T-helper 1 cell (primary cell): ENCODE measurements around the gene TRPM8.
"Not testable (repeated sequence)": the region's sequence is repeated elsewhere in the genome, so short reads cannot be mapped to it uniquely, and the experiment has no call there.

Experiments
- DNase-seq, 5 donors: peaks; one replicate each; pipeline ENCODE4 v3.0.0-alpha.2; 2012 to 2020

Gene TRPM8

GRCh38 chr2:233938676-233939370, 21.6 kb downstream of the TRPM8 start:
- DNase-seq: no peak

GRCh38 chr2:233940376-233941276, 23.5 kb downstream of the TRPM8 start:
- no peak for DNase-seq

DNA sequence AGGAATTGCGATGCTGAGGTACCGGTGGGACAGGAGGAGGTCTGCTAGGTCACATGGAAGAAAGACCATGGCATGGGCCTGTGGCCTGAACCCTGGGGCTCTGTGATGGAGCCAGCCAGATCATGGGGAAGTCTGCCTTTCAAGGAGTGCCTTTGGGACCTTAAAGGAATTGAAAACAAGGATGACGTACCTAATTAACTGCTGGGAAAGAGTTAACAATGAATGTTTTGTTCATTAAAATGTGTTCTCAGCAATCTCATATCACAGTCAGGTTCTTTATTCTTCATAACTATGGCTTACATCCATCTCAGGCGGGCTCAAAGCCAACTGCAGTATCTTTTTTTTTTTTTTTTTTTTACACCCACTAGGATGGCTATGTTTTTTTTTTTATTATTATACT, 25.6 kb downstream of the TRPM8 start:
- DNase-seq: no peak

- DNase-seq: no peak
Measured at GRCh38 chr2:233944269-233944668, 27.1 kb downstream of the TRPM8 start.

- no peak for DNase-seq
Measured at GRCh38 chr2:233944722-233945121, 27.5 kb downstream of the TRPM8 start.

GRCh38 chr2:233945146-233945545, 28.0 kb downstream of the TRPM8 start:
- DNase-seq: no peak

DNA sequence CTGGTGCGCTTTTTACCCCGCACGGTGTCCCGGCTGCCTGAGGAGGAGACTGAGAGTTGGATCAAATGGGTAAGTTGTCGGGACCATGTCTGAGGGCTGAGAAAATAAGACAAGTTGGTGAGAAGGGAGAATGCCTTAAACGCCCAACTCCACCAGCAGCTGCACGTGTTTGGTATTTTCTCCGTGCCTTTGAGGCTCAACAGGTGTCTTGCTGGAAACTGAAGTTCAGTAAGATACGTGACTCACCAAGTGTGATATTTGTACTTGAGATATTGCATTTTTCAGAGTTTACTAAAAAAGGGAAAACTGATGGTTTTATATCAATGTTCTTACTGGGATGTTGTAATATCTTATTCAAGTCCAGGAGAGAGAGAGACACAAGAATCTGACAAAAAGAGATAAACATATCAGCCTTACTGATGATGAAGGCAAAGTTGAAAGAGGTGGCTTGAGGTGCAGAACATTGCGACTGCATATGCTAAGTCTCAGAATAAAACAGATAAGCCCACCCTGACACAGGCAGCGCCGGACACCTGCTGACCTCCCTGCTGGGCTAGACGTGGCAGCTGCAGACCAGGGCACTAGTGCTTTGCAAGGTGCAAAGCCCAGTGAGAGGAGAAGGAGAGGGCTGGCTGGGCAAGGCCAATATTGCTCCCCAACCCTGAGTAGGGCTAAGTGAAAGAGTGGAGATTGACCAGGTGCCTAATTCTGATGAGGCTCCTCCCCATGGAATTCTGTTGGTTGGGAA, 33.1 kb downstream of the TRPM8 start:
- DNase-seq: no peak

- DNase-seq: no peak
Measured at GRCh38 chr2:233952335-233952734, 35.2 kb downstream of the TRPM8 start.

GRCh38 chr2:233953087-233953801, 36.1 kb downstream of the TRPM8 start:
- no peak for DNase-seq

DNA sequence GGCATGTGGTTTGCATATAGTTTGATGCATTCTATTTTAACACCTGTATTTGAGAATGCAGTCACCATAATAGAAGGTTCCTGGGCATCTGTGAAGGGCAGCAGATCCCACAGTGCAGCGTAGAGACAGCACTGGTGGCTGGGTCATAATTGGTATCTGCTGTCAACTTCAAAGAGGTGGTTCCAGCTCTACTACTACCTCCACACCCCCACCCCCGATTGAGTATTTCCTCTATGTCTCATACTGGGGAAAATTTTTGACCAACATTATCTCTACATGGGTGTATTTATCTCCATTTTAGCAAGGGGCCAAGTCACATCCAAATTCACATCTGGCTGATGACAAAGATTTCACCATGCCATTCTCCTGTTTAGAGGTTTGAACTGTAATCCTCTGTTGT, 43.0 kb downstream of the TRPM8 start:
- DNase-seq: no peak

DNA sequence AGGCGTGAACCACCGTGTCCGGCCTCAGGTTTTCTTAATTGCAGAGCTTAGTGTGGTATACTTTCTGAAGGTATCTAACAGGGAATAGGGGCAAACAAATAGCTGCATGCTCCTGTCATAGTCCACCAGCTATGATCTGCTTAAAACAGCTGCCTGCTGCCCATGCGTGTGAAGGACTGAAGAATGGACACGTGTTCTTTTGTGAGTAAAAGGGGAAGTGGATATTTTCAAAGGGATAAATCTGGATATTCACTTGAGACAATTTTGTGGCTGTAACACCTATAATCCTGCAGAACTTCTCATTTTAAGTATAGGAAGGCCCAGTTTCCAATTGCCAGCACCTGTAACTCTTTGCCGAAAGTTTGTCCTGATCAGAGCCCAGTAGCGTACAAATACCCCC, 44.7 kb downstream of the TRPM8 start:
- no peak for DNase-seq

DNA sequence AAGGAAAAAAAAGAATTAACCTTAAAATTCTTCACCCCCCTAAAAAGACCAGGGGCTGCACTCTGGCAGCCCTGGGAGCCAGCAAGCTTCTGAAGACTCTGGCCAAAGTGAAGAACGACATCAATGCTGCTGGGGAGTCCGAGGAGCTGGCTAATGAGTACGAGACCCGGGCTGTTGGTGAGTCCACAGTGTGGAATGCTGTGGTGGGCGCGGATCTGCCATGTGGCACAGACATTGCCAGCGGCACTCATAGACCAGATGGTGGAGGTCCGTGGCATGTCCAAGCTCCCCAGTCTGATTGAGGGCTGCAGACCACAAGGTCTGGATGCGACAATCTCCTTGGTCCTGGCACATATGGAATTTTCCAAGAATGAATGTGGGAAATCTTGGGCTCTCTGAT, 47.4 kb downstream of the TRPM8 start:
- DNase-seq: no peak

DNA sequence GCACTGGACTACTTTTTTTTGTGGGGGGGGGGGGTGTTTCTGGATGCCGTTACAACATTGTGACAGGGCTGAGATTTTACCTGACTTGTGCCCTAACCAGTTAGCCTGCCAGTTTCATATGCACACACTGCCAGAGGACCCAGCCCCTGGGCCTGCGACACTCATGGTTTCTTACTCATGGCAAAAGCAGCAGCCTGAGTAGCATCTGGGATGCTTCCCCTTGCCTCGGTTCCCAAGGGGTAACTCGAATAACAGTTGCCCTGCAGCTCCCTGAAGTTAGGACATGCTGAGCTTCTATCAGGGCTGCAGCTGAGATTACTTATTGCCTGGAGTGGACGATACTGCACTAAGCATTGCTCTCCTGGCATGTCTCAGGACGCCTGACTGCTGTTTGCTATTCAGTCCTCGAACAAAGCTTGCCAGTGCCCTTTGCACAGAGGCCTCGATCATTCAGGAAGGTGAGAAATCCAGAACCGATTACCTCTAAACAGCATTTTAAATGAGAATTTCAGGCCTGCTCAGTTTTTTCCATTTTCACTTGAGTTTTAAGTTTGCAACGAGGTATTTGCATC, 47.9 kb downstream of the TRPM8 start:
- no peak for DNase-seq

GRCh38 chr2:233965646-233966045, 48.5 kb downstream of the TRPM8 start:
- DNase-seq: not testable (repeated sequence)

DNA sequence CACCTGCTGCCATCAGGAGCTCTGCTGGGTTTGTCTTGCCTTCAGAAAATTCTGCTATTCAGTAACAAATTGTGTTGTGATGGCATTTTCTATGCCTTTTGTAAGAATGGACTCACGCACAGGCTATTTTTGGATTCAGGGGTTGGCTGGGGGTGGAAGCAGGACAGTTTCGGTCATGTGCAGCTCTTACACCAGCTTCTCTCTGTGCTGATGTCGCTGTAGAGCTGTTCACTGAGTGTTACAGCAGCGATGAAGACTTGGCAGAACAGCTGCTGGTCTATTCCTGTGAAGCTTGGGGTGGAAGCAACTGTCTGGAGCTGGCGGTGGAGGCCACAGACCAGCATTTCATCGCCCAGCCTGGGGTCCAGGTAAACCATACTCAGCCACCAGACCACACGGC, 49.2 kb downstream of the TRPM8 start:
- no peak for DNase-seq

- DNase-seq: no peak
Measured at GRCh38 chr2:233967164-233967563, 50.0 kb downstream of the TRPM8 start.

GRCh38 chr2:233968556-233968955, 51.4 kb downstream of the TRPM8 start:
- no peak for DNase-seq

DNA sequence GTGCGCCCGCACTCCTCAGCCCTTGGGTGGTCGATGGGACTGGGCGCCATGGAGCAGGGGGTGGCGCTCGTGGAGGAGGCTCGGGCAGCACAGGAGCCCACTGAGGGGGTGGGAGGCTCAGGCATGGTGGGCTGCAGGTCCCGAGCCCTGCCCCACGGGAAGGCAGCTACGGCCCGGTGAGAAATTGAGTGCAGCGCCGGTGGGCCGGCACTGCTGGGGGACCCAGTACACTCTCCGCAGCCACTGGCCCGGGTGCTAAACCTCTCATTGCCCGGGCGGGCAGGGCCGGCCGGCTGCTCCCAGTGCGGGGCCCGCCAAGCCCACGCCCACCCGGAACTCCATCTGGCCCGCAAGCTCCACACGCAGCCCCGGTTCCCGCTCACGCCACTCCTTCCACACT, 55.3 kb downstream of the TRPM8 start:
- not testable (repeated sequence) for DNase-seq

- DNase-seq: no peak
Measured at GRCh38 chr2:233972941-233973575, 55.9 kb downstream of the TRPM8 start.

GRCh38 chr2:233973786-233974185, 56.6 kb downstream of the TRPM8 start:
- no peak for DNase-seq

GRCh38 chr2:233974530-233975071, 57.4 kb downstream of the TRPM8 start:
- peak in 1 of 5 donors; percentile 41 for DNase-seq

- DNase-seq: no peak
Measured at GRCh38 chr2:233976087-233976486, 58.9 kb downstream of the TRPM8 start.
